NCI-H2107 treated with DMSO at 0.1 percent for 48 hours (cell line): ENCODE data around the gene HOXC13.
A peak's percentile ranks its signal among the peaks of the same experiment; 100 is the strongest.

Source experiments
- DNase-seq: peaks from one replicate; lab custom pipeline; 2025; ENCODE audit not compliant: unreplicated experiment; lab: John Stamatoyannopoulos, UW

The HOXC13 gene

DNA sequence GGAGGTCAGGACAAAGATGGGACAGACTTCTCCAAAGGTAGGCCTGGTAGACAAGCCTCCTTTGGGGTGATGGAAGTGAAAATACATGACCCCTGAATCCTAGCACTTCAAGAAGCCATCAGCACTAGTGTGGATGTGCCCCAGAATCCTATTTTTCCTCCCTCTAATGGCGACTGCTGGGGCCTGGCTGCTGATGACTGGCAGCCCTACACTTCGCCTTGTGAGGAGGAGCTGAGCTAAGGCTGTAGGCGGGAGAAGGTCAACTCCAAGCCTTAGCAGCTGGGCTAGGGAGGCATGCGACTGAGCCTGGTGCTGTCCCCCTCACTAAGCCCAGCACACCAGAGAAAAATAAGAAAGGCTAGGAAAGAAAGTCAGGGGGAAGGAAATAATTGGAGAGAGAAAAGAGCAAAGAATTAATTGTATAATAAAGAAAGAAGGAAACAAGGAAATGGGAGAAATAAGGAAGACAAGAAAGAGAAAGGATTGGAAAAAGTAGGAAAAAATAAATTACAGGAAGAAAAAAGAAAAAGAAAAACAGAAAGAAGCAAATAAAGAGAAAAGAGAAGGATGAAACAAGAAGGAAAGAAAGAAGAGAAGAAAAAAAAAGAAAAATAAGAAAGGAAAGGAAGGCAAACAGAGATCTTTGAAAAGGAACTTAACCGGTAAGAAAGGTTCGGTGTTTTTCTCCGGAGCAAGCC lies 41.6 kb downstream of the HOXC13 start:
- no peak for DNase-seq

DNA sequence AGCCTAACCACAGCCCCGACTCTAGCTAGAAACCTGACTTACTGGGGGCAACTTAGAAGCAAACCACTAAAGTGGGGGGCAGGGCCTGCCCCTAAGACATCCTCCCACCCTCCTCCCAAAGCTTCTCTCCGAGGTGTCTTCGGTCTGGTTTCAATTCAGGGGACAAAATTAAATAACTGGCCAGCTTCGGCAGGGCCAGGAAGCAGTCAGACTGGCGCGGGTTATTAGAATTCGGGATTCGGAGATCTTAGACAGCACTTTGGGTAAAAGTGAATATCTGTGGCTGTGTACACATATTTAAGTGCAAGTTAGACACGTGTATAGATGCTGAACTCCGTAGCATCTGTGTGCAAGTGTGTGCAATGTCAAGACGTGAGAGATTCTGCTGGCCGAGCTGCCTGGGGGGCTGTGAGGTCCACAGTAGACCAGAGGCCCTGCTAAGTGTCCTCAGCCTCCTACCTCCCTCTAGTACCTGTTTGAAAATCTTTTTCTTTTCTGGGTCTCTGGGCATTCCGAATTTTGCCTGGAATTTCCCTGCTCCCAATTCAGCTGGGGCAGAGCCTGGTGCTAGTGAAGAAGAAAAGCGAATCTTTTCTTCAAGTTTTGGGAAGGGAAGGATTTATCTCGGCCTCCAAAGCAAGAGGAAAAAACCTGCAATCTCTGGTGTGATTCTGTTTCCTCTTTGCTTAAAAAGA lies 42.3 kb downstream of the HOXC13 start:
- DNase-seq: no peak

DNA sequence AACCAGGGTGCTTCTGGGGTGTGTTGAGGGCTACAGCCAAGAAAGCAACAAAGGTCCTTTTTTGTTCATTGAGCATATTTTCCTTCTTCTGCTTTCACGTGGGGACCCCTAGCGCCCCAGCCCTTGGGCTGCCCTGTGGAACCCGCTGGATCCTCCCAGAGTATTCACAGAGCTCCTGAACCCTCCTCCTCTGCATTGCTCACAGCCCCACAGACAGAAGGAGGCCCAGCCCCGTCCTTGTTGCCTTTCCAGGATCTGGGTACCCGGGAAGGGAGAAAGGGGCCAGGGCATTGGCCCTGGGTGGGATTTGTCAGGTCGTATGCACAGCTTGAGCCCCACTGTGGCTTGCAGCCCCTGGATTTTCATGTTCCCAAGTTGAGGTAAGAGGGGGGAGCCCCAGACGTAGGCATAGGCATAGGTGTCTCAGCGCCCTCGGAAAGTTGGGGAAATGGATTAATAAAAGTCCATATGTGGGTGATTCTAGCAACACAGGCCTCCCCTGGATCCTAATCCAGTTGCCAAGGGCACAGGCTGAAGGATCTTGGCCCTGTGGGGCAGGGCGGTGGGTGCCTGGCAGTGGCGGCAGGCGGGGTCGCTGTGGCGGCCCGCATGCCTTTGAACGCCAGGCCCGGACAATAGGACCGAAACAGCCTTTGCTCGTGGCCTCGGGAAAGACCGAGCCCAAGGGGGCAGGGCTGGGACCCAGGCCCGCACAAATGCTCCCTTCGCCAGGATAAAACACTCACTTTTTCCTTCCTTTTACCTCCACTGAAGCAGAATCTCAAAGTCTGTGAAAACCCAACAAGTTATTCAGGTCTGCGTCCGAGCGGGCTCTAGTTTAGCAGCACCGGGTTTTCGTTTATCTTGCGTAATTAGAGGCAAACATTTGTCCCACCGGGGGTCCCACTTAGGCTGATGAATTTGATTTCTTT lies 43.3 kb downstream of the HOXC13 start:
- DNase-seq: no peak

DNA sequence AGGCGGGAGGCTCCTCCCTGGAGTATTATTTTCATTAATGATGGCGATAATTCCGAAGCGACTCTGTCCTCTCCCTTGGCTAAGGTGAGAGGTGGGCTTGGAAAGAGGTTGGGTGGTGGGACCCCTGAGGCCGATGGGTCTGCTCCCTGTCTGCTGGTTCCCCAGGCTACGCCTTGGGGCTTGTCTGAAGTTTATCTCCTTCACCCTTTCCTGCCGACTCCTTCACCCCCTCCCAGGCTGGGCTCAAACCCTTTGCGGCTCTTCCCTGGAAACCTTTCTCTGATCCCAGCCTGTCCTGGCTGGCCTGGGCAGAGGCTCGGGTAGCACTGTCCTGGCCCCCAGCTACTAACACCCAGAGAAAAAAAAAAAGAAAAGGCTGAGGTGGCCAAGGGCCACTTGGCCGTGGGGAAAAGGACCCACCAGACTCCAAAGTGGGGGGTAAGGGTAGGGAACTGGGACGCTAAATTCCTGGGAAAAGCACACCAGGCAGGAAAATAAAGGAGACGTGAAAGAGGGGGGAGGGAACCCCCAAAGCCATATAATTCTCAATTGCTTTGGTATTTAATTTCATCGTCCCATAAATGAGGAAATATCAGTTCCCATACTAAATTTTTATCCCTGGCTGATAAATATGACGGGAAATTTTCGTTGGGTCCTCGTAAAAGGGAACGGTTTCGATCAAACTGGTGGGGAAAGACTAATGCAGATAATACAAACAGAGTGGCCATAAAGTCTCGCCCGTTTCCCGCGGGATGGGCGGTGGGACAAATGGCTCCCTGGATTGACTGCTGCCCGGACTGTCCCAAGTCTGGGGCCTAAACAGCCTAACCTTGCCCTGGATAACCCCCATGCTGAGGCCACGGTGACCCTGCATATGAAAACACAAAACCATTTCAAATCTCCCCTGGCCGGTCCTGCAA lies 44.3 kb downstream of the HOXC13 start:
- DNase-seq: no peak

DNA sequence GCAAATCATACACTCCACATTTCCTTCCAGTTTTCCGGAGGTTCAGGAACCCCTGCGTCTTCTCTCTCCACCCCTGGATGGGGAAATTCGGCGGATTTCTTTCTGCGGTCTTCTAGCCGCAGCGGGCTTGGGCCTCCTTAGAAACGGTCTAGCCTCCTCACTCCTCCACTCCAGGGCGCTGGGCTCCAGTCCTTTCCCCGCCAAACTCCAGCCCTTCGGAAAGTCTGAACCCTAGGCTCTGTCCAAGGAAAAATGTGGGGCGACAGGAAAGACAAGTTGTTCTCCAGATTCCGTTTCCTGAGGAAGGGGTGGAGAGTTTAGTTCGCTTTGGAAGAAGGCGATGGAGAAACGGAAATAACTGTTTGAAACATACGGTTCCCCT lies 44.9 kb downstream of the HOXC13 start:
- no peak for DNase-seq

DNA sequence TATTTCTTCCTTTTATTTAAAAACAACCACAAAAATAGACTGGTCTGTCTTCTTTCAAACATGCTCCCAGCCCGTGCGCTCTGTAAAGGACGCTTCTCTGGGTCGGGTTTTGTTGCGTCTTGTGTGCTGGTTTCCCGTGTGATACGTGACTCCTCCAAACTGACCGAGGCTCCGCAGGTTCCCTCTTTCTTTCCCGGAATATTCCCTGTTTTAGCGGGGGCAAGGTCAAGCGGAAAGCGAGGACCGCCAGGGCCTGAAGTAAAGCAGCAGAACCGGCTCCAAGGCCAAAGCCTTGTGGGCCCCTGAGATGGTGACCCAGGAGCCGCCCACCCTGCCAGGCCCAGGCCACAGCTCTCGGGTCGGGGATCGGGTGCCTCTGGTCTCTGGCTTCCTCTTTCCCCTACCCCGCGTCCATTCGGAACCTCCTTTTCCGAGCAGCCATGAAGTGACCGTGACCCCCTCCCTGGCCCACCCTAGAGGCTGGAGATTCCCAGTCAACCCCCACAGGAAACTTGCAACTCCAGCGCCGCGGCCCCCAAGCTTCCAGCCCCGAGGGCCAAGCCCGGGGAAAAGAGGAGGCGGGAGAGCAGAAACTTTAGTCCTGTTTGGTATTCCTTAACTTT lies 45.4 kb downstream of the HOXC13 start:
- no peak for DNase-seq

DNA sequence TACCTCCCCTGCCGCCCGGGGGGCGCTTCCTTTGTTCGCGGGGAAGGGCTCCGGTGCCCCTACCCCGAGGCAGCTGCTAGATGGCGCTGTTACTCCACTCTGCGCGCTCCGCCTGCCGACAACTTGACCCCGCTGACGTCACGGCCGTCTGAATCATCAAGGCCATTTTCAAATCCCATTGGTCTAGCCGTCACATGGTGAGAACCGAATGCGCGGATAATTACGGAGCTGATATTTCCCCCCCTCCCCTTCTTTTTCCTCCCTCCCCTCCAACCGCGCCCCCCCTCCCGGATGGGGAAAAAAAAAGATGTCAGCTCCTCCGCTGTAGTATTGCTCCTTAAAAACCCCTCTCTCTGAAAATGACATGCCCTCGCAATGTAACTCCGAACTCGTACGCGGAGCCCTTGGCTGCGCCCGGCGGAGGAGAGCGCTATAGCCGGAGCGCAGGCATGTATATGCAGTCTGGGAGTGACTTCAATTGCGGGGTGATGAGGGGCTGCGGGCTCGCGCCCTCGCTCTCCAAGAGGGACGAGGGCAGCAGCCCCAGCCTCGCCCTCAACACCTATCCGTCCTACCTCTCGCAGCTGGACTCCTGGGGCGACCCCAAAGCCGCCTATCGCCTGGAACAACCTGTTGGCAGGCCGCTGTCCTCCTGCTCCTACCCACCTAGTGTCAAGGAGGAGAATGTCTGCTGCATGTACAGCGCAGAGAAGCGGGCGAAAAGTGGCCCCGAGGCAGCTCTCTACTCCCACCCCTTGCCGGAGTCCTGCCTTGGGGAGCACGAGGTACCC lies 46.5 kb downstream of the HOXC13 start, which contains the start of gene HOXC10:
Gene HOXC10, plus strand, starts transcription at position 246 of the 791 bp plus-strand sequence. Its CDS starts 114 bp downstream, at position 360.
- peak; percentile 24 for DNase-seq

DNA sequence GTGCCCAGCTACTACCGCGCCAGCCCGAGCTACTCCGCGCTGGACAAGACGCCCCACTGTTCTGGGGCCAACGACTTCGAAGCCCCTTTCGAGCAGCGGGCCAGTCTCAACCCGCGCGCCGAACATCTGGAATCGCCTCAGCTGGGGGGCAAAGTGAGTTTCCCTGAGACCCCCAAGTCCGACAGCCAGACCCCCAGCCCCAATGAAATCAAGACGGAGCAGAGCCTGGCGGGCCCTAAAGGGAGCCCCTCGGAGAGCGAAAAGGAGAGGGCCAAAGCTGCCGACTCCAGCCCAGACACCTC lies 47.0 kb downstream of the HOXC13 start:
- DNase-seq: no peak

DNA sequence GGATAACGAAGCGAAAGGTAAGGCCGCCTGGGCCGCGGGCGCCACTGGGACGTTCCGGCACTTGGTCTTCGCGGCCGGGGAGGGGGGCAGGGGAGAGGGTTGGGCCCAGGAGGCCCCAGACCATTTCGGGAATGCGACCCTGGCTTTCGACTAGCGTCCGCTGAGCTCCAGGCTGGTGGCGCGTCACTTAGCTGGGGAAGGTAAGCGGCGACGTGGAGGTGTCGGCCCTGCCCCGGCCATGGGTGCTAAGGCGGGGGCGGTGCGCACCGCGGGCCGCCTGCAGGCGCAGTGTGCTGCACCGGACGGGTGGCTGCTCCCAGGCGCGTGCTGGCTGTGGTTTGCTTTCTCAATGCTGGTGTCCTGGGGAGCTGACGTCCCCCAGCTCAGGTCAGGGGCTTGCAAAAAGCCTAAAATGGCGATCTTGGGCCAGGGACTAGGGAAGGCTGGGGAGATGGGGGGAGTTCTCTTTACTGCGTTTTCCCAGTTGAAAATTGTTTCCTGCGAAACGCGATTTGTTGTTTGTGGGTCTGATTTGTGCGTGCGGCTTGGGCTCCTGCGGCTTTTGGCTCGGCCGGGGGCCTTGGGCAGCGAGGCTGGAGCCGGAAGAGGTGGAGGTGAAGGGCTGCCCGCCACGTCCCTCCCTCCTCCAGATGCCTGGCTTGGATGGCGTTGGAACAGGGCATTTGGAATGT lies 47.5 kb downstream of the HOXC13 start:
- DNase-seq: no peak

DNA sequence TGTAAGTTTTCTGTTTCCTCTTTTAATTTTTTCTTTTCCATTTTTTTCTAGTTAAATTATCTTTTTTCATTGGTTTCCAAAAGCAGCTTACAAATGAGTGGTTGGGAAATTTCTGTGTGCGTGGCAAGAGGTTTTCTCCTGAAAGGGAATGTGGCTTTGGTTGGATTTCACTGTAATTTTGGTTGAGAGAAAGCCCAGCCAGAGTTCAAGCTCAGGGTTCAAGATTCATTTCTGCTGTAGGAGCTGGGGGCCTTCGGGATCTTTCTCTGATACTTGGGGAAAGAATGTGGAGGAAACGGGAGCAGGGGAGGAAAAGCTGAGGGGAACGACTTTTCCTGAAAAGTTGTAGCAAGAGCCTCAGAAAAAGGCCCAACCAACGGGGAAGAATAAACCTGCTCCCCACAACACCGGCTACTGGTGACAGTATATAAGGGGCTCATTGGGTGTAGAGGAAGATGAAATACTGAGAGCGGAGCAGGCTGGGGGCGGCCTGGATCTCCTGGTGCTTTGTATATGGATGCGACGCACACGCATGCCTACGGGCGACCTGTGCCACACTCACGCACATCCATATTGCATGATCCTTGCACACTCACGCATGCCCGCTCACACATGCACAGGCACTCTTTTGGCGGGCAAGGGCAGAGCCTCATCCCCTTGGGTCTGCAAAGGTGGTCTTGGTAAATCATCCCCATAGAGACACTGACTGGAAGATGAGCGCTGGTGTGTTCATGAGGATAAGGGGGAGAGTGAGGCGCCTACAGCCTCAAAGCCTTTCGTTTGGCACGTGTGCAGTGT lies 48.3 kb downstream of the HOXC13 start:
- DNase-seq: no peak

DNA sequence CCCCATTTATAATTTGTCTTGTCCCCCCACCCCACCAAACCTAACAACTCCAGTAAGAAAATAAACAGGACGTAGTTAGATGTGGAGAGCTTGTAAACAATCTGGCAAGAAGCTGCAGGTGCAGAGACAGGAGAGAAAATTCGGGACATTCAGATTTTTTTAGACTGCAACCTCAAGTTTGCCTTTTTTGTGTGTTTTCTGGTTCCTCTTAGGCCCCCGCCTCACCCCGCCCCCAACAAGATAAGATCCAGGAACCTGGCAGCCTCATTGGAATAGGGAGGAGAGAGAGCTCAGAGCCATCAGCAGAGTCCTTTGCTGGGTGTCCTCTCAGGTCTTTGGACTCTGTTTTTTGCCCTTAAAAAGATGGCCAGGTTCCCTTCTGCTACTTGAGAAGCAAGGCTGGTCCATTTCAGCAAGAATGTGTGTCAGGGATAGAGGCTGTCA lies 49.2 kb downstream of the HOXC13 start:
- DNase-seq: no peak

DNA sequence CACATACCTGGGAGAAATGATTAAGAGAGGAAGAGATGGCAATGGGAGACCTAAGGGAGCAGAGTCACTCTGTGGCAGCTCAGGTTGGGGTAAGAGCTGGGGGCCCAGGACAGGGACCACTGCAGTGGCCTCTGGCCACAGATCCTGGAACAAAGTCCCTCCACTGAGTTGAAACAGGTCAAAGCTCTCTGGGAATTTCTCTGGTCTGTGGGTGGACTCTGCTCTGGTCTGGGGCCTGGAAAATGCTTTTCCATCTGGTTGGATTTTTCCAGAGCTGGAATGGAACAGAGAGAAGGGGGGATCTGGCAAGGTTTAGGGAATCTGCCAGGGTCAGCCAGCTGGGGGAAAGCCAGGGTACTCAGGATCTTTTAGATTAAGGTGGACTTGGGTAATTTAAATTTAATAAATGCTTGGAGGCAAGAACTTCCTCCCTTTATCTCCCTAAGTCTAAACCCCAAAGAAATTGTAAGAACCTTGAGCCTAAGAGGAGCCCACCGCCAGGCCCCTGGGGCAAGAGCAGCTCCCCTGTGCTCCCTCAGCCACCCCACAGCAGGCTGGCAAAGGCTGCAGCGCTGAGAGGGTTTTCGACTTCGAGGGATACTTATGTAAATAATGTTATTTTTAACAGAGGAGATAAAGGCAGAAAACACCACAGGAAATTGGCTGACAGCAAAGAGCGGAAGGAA lies 50.1 kb downstream of the HOXC13 start:
- no peak for DNase-seq

DNA sequence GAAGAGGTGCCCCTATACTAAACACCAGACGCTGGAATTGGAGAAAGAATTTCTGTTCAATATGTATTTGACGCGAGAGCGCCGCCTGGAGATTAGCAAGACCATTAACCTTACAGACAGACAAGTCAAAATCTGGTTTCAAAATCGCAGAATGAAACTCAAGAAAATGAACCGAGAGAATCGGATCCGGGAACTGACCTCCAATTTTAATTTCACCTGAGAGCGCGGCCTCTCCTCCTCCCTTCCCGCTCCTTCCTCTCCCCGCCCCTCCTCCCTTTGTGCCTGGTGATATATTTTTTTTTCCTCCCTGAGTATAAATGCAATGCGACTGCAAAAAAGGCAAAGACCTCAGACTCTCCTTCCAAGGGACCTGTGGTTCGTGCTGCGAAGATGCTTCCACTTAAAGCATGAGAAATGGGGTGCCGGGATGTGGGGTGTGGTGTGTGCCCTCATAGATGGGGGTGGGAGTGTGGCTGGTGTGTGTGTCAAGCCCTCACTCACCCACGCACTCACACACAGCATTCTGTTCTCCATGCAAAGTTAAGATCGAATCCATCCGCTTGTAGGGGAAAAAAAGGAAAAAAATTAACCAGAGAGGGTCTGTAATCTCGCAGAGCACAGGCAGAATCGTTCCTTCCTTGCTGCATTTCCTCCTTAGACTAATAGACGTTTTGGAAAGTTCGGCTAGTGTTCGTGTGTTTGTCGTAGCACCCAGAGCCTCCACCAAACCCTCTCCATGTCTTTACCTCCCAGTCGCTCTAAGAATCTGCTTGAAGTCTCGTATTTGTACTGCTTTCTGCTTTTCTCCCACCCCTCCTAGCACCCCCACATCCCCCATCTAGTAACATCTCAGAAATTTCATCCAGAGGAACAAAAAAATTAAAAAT lies 50.8 kb downstream of the HOXC13 start:
- no peak for DNase-seq

DNA sequence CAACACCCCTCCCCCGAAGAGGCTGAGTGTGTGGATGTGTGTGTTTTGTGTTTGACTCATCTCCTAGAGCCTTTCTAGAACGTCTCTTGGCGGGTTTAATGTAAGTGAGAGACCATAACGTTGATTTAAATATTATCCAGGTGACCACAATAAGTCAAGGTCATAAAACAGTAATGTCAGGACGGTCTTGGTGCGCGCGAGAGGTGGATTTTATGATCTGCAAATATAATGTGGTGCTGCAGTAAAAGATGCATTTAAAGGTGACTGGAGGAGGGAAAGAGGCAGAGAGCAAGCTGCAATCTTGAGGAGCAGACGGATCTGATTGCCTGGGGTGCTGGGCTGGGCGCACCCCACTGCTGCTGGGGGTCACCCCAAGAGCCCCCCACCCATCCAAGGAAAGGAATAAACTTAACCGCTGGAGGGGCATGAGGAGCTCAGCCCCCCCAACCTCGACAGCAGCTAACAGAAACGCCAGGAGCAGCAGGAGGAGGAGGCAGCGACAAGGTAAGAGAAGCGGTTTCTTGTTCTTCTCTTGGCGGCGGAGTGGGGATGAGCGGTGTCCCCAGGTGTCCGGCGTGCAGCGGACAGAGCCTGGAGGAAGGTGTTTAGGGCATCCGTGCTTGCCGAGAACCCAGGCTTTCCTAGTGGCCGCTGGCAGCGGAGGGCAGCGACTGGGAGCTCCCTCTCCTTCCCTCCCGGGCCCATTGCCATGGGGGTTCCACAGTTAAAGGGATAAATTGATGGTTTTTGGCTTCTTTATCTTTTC lies 51.9 kb downstream of the HOXC13 start:
- no peak for DNase-seq

DNA sequence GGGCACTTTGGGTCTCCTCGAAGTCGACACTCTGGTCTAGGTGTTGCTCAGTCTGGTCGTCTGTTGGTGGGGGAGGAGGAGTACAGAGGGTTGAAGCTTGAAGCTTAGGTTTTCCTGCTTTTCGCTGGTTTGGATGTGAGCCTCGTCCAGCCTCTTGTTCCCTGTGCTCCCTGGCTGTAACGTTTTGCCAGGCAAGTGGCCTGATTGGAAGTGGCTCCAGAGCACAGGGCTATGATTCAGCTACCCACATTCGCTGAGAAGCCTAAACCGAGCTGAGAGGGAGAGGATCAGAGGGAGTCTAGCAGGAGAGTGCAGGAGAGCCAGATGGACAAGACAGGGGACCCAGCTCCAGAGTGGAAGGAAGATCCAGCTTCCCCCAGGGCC lies 52.4 kb downstream of the HOXC13 start:
- DNase-seq: no peak

DNA sequence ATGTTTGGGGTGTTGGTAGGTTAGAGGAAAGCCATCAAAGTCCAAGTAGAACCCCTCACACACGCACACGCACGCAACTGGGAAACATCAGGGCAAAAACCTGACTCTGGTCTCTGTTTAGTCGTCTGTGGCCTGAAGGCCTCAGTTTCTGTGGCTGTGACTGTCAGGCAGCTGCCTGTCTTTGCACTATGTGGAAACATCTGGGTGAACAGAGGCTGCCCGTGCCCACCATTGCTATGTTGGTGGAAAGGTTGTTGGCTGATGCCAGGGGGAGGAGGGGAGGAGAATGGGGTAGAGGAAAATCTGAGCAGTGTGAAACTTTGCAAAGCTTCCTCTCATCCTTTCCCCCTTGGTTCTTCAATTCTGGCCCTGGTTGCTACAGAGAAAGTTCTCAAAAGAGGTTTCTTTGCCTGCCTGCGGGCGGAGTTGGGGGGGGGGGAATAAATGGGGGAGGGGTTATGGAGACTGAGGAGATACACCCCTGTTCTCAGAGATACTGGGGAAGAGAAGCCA lies 53.8 kb downstream of the HOXC13 start:
- DNase-seq: no peak
